Liver (tissue), 9 donors: ENCODE data around the gene LDLRAD4. TPM values are rescaled to one million over a fixed set of nuclear protein-coding genes. Genes with fewer than 3 reads are reported as not detected.

ENCODE experiments used
- DNase-seq: peaks from one replicate; pipeline ENCODE4 v3.0.0-alpha.2; 2017; ENCODE audit warnings: low spot score
- H3K27ac ChIP-seq, 2 donors: one replicate each; pipeline ENCODE4 v1.7.0; 2013; ENCODE audit warnings: inconsistent platforms in 2 of 2, low read length in 2 of 2, control low read depth in 1 of 2, low read depth in 1 of 2, mild to moderate bottlenecking in 1 of 2
- H3K27me3 ChIP-seq, 4 donors: one replicate each; pipeline versions ENCODE4 v1.6.1 to v1.7.0; 2013; ENCODE audit warnings: low read length in 3 of 4, inconsistent platforms in 1 of 4, mild to moderate bottlenecking in 1 of 4, moderate library complexity in 1 of 4; ENCODE audit not compliant: control insufficient read depth in 4 of 4, insufficient read depth in 4 of 4
- H3K36me3 ChIP-seq, 4 donors: one replicate each; pipeline versions ENCODE4 v1.6.1 to v1.7.0; 2013; ENCODE audit warnings: low read length in 3 of 4, mild to moderate bottlenecking in 3 of 4, low read depth in 1 of 4, moderate library complexity in 1 of 4; ENCODE audit not compliant: control insufficient read depth in 4 of 4, insufficient read depth in 3 of 4
- H3K4me1 ChIP-seq, 4 donors: one replicate each; pipeline versions ENCODE4 v1.6.1 to v1.7.0; 2013; ENCODE audit warnings: low read length in 3 of 4, mild to moderate bottlenecking in 3 of 4, moderate library complexity in 1 of 4; ENCODE audit not compliant: control insufficient read depth in 4 of 4, insufficient read depth in 4 of 4
- H3K4me3 ChIP-seq, 3 donors: one replicate each; pipeline versions ENCODE4 v1.6.1 to v1.7.0; 2013; ENCODE audit warnings: low read length in 3 of 3, control low read depth in 1 of 3, low read depth in 1 of 3, mild to moderate bottlenecking in 1 of 3
- H3K9ac ChIP-seq, 2 donors: one replicate each; pipeline ENCODE4 v1.7.0; 2013; ENCODE audit warnings: low read length in 2 of 2, mild to moderate bottlenecking in 2 of 2, moderate library complexity in 2 of 2, control low read depth in 1 of 2, low read depth in 1 of 2
- H3K9me3 ChIP-seq, 4 donors: one replicate each; pipeline versions ENCODE4 v1.6.1 to v1.7.0; 2013; ENCODE audit warnings: low read length in 3 of 4; ENCODE audit not compliant: control insufficient read depth in 4 of 4
- CTCF ChIP-seq: fragments of 150-350 bp; IDR thresholded peaks from 2 replicates; pipeline ENCODE4 v1.5.1; 2017; ENCODE audit warnings: improper control_type of control experiment, low read depth, low read length; ENCODE audit not compliant: missing input control
- FOXA1 ChIP-seq: IDR thresholded peaks from 2 replicates; pipeline ENCODE4 v1.6.1; 2016; ENCODE audit warnings: antibody characterized with exemption
- FOXA2 ChIP-seq: IDR thresholded peaks from 2 replicates; pipeline ENCODE4 v1.6.1; 2016; ENCODE audit warnings: antibody characterized with exemption
- GABPA ChIP-seq, 2 donors: IDR thresholded peaks in 1 of 2; conservative IDR thresholded peaks in 1 of 2; 2 replicates each; pipeline ENCODE4 v1.6.1; 2016; ENCODE audit warnings: antibody characterized with exemption in 2 of 2, mild to moderate bottlenecking in 1 of 2, moderate library complexity in 1 of 2
- HNF4A ChIP-seq, 2 donors: conservative IDR thresholded peaks; 2 replicates each; pipeline ENCODE4 v1.6.1; 2016; ENCODE audit warnings: antibody characterized with exemption in 2 of 2, mild to moderate bottlenecking in 2 of 2
- HNF4G ChIP-seq: IDR thresholded peaks from 2 replicates; pipeline ENCODE4 v1.6.1; 2016; ENCODE audit warnings: antibody characterized with exemption
- MAX ChIP-seq: IDR thresholded peaks from 2 replicates; pipeline ENCODE4 v1.6.1; 2016; ENCODE audit warnings: antibody characterized with exemption
- NR2F2 ChIP-seq: IDR thresholded peaks from 2 replicates; pipeline ENCODE4 v1.6.1; 2016; ENCODE audit warnings: antibody characterized with exemption
- RAD21 ChIP-seq, 2 donors: IDR thresholded peaks; 2 replicates each; pipeline ENCODE4 v1.6.1; 2016; ENCODE audit warnings: antibody characterized with exemption in 2 of 2, mild to moderate bottlenecking in 2 of 2
- REST ChIP-seq: IDR thresholded peaks from 2 replicates; pipeline ENCODE4 v1.6.1; 2016; ENCODE audit warnings: antibody characterized with exemption, mild to moderate bottlenecking
- RXRA ChIP-seq, 2 donors: IDR thresholded peaks; 2 replicates each; pipeline ENCODE4 v1.6.1; 2017 to 2018; ENCODE audit warnings: antibody characterized with exemption in 2 of 2, mild to moderate bottlenecking in 1 of 2
- WGBS: extraction: QIAGEN DNeasy Blood & Tissue Kit; methylation state at CpG from one replicate; pipeline ENCODE4 v1.1.7; 2013; 5-methylcytosine and 5-hydroxymethylcytosine counted together
- polyA plus RNA-seq, 2 donors: library from polyadenylated mRNA; stranded (reverse) in 1 of 2; unstranded in 1 of 2; fragments of 200-250 nt in 1 of 2; fragments of >200 nt in 1 of 2; fragmentation: Nextera tagmentation in 1 of 2; extraction: Ambion mirVana in 1 of 2; gene quantifications; one replicate each; pipeline versions ENCODE4 v1.2.1 to v1.2.3, GENCODE V29; 2013 to 2015
- total RNA-seq, 2 donors: library from RNA; depleted of rRNA; stranded (reverse); fragments of >200 nt; gene quantifications; one replicate each; pipeline ENCODE4 v1.2.3, GENCODE V29; 2014
- donor health status: healthy.
- donor health status: healthy.
- donor health status: healthy.
- donor health status: healthy.
- donor health status: healthy.

LDLRAD4 gene
- total and polyA plus RNA-seq, 4 donors, result 4.8 to 41.7 (median 12.7) TPM

- WGBS, result 74% methylated on average over 3 of the region's 3 CpGs
- H3K9ac ChIP-seq, result no peak overlapping the region
- no peak for DNase-seq
- no peaks in the 10 kb centered on the region for H3K9me3 ChIP-seq
- peaks cover 9 to 29% (median 24%) of the 10 kb centered on the region in 4 donors for H3K4me1 ChIP-seq
- no peaks in the 10 kb centered on the region for H3K36me3 ChIP-seq
- peak overlapping the region in 1 of 2 donors; percentile 81 for H3K27ac ChIP-seq
- H3K27me3 ChIP-seq, result no peaks in the 10 kb centered on the region
- TF ChIP-seq MAX (no peak), RXRA (IDR thresholded peaks at IDR 0.05) (no peak), REST (no peak), HNF4A (conservative IDR thresholded peaks at IDR 0.05) (no peak), NR2F2 (no peak), FOXA2 (no peak), FOXA1 (no peak), HNF4G (no peak), CTCF (no peak), RAD21 (IDR thresholded peaks at IDR 0.05) (no peak)
- H3K4me3 ChIP-seq, result no peak overlapping the region
These were observed 214.6 kb downstream of the LDLRAD4 start for GRCh38 chr18:13433125-13433524.

GRCh38 chr18:13433685-13434084, 215.1 kb downstream of the LDLRAD4 start:
- TF ChIP-seq CTCF, result no peak
- no peak for TF ChIP-seq GABPA (IDR thresholded peaks at IDR 0.05 in 1 of 2, conservative IDR thresholded peaks at IDR 0.05 in 1 of 2)
- TF ChIP-seq RAD21 (IDR thresholded peaks at IDR 0.05), result no peak
- no peak for TF ChIP-seq FOXA2
- TF ChIP-seq REST, result no peak
- no peak for DNase-seq
- no peaks in the 10 kb centered on the region for H3K27me3 ChIP-seq
- no peaks in the 10 kb centered on the region for H3K9me3 ChIP-seq
- H3K9ac ChIP-seq, result no peak overlapping the region
- H3K27ac ChIP-seq, result peak overlapping the region; percentile 66 to 81
- H3K4me3 ChIP-seq, result no peak overlapping the region
- H3K36me3 ChIP-seq, result no peaks in the 10 kb centered on the region
- 72% methylated on average over 5 of the region's 5 CpGs for WGBS
- peaks cover 9 to 34% (median 27%) of the 10 kb centered on the region in 4 donors for H3K4me1 ChIP-seq
